H1 (cell line): ENCODE measurements around the gene KMT2A. TPM values are rescaled to one million over a fixed set of nuclear protein-coding genes. Genes with fewer than 3 reads are reported as not detected.

ENCODE experiments used
- TBP ChIP-seq: IDR thresholded peaks from 2 replicates; pipeline ENCODE4 v1.6.1; 2011; ENCODE audit warnings: low read depth, low read length, improper control_type of control experiment
- polyA plus RNA-seq, 7 experiments: library from polyadenylated mRNA; depleted of rRNA in 3 of 7; stranded (reverse) in 5 of 7; unstranded in 2 of 7; fragments of >200 nt in 5 of 7; fragments of 200-250 nt in 2 of 7; gene quantifications; 1 replicate in 5 of 7; 2 replicates in 1 of 7; 4 replicates in 1 of 7; pipeline versions ENCODE4 v1.2.1 to v1.2.3, GENCODE V29; 2011 to 2013; ENCODE audit warnings: missing spikeins in 2 of 7, mixed read lengths in 2 of 7
- total RNA-seq: library from RNA; stranded (reverse); fragmentation: NEBNext Ultra II Directional; extraction: Animal tissue kit (Norgen Biotek cat#: 25700); gene quantifications from 2 replicates; pipeline ENCODE4 v1.2.1, GENCODE V29; 2021

Gene KMT2A
- total and polyA plus RNA-seq, 2 of the 8 experiments (the other 6 are each of a cell fraction or from before 2014, with no cell fraction given): 35.9 to 62.1 TPM

GRCh38 chr11:118448294-118448693 lies 12.0 kb downstream of the KMT2A start (continued):
- TF ChIP-seq TBP: no peak
